ENCODE results near the gene NANS.
"Not testable (repeated sequence)": the region's sequence is repeated elsewhere in the genome, so short reads cannot be mapped to it uniquely, and the experiment has no call there.

Gene NANS

GRCh38 chr9:98105006-98105405 lies 48.5 kb downstream of the NANS start:
- no peak for DNase-seq

DNA sequence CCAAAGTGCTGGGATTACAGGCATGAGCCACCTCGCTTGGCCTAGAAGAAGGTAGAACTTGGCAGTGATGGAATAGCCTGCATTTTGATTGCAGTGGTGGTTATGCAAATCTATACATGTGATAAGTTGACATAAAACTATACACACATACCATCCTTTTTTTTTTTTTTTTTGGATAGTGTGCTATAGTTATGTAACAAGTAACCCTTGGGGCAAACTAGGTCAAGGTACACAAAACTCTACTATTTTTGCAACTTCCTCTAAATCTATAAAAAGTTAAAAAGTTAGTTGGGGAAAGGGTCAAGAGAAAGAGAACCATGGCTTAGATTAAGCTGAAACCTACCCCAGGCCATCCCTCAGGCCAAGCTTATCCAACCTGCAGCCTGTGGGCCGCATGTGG lies 51.4 kb downstream of the NANS start:
- no peak for DNase-seq

DNA sequence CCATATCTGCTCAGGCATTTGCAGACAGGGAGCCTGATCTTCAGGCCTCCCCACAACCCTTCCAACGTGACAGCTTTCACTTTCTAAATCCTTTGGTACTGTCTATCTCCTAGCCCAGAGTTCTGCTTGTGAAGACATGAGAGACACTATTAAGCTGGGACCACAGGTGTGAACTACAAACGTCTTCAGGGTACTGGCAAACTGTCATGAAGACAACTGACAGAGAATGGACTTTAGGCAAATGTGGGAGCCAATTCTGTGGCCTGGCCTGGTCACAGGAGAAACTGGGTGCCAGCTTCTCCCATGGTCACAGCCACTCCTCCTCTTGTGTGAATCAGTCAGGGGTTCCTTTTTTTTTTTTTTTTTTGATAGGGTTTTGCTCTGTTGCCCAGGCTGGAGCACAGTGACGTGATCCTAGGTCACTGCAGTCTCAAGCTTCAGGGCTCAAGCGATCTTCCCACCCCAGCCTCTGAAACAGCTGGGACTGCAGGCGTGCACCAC lies 52.0 kb downstream of the NANS start:
- DNase-seq: no peak

DNA sequence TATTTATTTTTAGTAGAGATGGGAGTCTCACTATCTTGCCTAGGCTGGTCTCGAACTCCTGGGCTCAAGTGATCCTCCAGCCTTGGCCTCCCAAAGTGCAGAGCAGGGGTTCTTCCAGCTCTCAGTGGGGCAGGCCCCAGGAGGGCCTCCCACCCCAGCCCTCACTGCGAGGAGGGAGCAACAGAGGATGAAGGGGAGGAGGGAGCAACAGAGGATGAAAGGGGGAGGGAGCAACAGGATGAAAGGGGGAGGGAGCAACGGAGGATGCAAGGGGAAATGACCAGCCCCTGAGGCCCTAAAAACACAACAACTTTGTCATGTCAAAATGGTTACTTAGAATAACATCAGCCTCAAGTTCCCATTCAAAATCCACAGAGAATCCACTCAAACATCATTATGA lies 52.5 kb downstream of the NANS start:
- DNase-seq: no peak

- not testable (repeated sequence) for DNase-seq
Observed at GRCh38 chr9:98117097-98117496, 60.6 kb downstream of the NANS start.

DNA sequence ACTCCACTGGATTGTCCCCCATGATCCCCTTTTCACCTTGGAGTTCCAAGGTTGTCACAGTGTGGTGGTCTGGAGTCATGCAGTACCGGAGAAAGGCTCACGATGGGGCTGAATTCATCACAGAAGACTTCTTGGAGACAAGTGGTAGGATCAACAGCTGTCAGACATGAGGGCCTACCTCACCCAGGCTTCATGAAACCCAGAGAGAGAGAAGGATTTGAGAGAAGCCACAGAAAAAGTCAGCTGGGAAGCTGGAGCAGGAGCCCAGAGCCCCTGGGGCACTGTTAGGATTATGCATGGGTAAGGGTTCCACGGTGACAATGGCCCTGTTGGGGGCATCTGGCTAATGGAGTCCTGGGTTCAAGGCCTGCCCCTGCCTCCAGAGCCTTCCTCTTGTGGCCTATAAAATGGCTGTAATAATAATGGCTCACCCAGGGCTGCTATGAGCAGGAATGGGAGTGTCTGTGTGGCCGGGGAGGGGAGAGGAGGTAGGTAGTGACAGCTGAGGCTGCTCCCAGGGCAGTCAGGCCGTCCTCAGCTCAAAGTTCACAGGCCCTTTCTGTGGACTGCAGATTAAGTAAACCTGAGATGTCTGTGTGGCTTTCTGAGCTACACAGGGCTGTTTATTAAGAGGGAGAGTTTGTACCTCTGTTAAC lies 61.6 kb downstream of the NANS start:
- DNase-seq: no peak

DNA sequence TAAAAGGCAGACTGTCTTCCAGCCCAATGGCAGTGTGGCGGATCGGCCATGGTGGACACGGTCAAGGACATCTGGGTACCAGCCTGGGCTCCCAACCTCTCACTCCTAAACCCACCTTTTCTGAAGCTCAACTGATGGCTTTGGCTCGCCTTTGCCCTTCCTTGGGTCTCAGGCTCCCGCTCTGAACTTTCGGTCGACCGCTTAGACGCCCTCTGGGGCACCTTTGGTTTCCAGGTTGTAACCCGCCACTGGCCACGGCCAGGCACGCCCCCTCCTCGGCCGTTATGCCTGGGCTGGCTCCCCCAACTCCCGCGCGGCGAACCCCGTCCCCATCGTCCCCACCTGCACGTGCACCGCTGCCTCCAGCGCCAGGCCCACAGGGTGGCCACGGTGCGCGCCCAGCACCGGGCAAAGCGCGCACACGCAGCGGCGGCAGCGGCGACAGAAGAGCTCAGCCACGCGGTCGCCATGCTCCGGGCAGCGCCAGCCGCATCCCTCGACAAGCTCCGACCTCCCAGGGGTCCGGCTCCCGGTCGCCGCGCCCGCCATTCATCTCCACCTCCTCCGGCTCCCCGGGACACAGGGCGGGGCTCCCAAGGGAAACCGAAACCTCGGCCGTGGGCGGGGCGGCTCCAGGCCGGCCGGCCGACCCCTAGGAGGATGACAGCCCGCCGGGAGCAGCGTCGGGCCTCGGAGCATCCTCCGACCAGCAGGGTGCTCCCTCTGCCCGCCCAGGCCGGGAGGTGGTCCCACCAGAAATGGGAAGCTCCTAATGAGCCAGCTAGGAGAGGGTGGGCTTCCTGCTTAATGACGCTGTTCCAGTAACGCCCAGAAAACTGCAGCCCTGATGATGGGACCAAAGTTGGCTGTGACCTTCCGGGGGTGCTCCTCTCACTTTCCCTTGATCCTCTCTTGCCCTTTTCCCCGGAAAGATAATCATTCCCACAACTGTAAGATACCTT lies 62.4 kb downstream of the NANS start, which contains the start of gene TRIM14:
Gene TRIM14 (minus strand): TSS at position 583 of the 962 bp plus-strand sequence. CDS start 34 bp downstream, at position 549.
- peak; percentile 26 for DNase-seq

DNA sequence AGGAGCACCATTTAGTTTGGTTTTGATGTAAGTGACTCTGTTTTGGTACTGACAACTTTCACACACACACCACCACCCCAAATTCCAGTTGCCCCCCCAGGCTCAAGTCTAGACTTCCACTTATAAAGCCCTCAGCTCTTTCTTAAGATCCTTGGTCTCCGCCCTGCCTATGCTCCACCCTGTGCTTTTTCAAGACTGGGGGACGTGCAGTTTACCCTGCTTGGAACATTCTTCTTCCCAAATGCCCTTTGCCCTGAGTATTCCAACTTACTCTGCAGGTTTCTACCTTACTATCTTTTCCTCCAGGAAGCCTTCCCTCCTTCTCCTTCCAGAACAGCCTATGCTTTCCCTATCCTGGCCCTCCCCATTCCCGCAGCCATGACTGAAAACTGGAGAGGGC lies 63.9 kb downstream of the NANS start:
- DNase-seq: no peak

- no peak for DNase-seq
Observed at GRCh38 chr9:98121058-98121457, 64.5 kb downstream of the NANS start.

DNA sequence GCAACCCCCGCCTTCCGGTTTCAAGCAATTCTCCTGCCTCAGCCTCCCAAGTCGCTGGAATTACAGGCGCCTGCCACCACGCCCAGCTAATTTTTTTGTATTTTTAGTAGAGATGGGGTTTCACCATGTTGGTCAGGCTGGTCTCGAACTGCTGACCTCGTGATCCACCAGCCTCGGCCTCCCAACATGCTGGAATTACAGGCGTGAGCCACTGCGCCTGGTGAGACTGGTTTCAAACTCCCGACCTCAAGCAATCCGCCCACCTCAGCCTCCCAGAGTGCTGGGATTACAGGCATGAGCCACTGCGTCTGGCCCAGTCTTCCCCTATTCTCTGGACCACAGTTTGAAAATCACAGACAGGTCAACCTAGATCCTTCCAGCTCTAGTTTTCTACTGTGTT lies 67.6 kb downstream of the NANS start:
- not testable (repeated sequence) for DNase-seq

DNA sequence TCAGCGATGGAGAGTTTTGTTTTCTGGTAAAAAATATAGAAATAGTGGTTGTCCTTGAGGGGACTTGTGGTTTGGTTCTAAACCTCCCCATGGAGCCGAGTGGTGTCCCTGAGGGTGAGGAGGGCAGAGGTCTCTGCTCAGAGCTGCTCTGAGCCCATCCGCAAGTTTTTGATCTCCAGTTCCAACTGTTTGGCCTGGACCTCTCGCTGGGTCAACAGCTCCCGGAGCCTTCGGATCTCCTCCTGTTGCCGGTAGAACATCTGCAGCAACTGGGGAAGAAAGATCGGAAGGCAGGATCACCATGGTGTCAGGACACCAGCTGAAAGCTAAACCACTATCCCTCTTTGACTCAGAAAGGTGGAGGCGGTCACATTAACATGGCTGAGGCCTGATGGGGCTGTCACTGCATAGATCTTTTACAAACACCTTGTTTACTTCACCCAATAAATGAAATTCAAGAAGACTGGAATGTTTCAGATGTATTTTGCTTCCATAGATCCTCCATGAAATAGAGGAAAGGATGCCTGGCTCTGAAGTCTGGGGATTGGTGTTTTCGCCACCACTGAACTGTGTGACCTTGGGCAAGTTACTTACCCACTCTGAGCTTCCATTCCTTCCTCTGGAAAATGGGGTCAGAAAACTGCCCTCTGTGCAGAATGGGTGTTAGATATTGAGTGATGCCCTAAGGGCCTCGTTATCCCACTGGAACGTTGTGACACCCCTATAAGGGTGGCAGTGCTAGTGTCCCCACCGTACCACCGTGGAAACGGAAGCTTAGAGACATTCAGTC lies 68.3 kb downstream of the NANS start:
- DNase-seq: no peak

GRCh38 chr9:98127226-98127625 lies 70.7 kb downstream of the NANS start:
- no peak for DNase-seq

DNA sequence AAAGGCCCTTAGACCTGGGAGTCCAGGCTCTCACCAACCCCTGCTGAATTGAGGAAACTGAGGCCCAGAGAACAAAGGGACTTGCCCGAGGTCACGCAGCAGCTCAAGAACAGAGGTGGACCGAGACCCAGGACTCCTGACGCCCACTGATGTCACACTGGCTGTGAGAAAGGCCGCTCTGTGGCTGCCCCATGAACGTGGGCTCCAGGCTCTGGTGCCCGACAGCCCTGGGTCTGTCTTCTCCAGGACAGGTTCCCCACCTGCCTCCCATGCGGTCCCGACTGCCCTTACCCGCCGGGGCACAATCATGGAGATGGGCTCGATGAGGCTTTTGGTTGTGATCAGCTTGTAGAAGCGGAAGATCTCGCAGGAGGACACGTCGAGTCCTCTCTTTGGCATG lies 71.8 kb downstream of the NANS start:
- DNase-seq: no peak

DNA sequence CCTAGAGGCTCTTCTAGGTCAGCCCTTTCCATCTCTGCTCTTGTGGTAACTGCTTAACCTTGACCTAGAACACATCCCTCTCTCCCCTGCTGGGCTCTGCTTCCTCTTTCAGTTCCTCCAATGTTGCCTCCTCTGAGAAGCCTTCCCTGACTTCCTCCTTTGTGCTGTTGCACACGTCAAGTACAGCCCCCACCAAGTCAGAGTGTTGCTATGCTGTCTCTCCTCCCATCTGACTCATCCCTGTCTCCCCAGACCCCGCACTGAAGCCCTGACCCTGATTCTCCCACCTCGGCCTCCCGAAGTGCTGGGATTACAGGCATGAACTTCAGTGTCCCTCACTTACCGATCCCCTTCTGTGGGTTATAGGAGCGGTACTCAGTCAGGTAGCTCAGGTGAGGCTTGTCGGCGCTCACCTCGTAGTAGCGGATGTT lies 72.9 kb downstream of the NANS start:
- DNase-seq: no peak

DNA sequence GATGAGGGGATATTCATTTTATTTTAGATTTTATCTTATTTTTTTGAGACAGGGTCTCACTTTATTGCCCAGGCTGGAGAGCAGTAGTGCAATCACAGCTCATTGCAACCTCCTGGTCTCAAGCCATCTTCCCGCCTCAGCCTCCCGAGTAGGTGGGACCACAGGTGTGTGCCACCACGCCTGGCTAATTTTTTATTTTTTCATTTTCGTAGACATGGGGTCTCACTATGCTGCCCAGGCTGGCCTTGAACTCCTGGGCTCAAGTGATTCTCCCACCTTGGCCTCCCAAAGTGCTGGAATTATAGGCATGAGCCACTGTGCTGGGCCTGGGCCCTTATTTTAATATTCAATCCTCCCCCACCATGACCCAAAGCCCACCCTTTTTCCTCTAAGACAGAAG lies 73.5 kb downstream of the NANS start:
- not testable (repeated sequence) for DNase-seq

- no peak for DNase-seq
Observed at GRCh38 chr9:98130576-98131228, 74.2 kb downstream of the NANS start.

- no peak for DNase-seq
Observed at GRCh38 chr9:98132158-98132557, 75.6 kb downstream of the NANS start.
